Upper lobe of left lung (tissue), 4 donors: ENCODE measurements around the gene PACSIN1.

ENCODE experiments used
- CTCF ChIP-seq, 6 experiments: fragments of 450-650 bp in 4 of 6; fragments of 200-600 bp in 2 of 6; sonication (generic) in 2 of 6; IDR thresholded peaks; one replicate each; pipeline ENCODE4 v1.5.1; 2016 to 2019; ENCODE audit warnings: antibody characterized with exemption in 6 of 6
- EP300 ChIP-seq, 4 donors: sonication (generic); formaldehyde crosslinking; IDR thresholded peaks; one replicate each; pipeline ENCODE4 v1.5.1; 2017; ENCODE audit warnings: antibody characterized with exemption in 4 of 4, control low read depth in 2 of 4
- POLR2A ChIP-seq, 4 donors: fragments of 450-650 bp; IDR thresholded peaks; one replicate each; pipeline ENCODE4 v1.5.1; 2016 to 2017; ENCODE audit warnings: antibody characterized with exemption in 4 of 4, mild to moderate bottlenecking in 2 of 4
- POLR2AphosphoS5 ChIP-seq, 2 donors: sonication (generic); formaldehyde crosslinking; IDR thresholded peaks; one replicate each; pipeline ENCODE4 v1.5.1; 2017; ENCODE audit warnings: antibody characterized with exemption in 2 of 2

GRCh38 chr6:34527751-34528670, 62.1 kb downstream of the PACSIN1 start:
- TF ChIP-seq CTCF (IDR thresholded peaks at IDR 0.05) (no peak), POLR2AphosphoS5 (IDR thresholded peaks at IDR 0.05) (no peak), POLR2A (IDR thresholded peaks at IDR 0.05) (no peak), EP300 (IDR thresholded peaks at IDR 0.05) (no peak)
